Sigmoid colon (tissue), 4 donors: ENCODE results near the gene RANBP1.

ENCODE experiments used
- CTCF ChIP-seq, 4 experiments: fragments of 450-650 bp in 3 of 4; fragments of 200-600 bp in 1 of 4; IDR thresholded peaks; one replicate each; pipeline ENCODE4 v1.5.1; 2016 to 2019; ENCODE audit warnings: antibody characterized with exemption in 4 of 4, mild to moderate bottlenecking in 3 of 4, moderate library complexity in 2 of 4
- EP300 ChIP-seq, 4 donors: sonication (generic); formaldehyde crosslinking; IDR thresholded peaks; one replicate each; pipeline ENCODE4 v1.6.1; 2017; ENCODE audit warnings: antibody characterized with exemption in 4 of 4

- TF ChIP-seq CTCF (IDR thresholded peaks at IDR 0.05) = no peak
- no peak for TF ChIP-seq EP300 (IDR thresholded peaks at IDR 0.05)
Observed at GRCh38 chr22:20146777-20147176, 30.9 kb downstream of the RANBP1 start.
